ENCODE data around the gene ZNF362. TPM values are rescaled to one million over a fixed set of nuclear protein-coding genes. Genes with fewer than 3 reads are reported as not detected.

ZNF362 gene
- total and polyA plus RNA-seq, 2 of the 13 experiments (the other 11 are each of a cell fraction or from before 2014, with no cell fraction given): 8.3 to 14.2 TPM

GRCh38 chr1:33334081-33334552 lies 77.8 kb downstream of the ZNF362 start (continued):
- TF ChIP-seq HMGXB4 (CRISPR knock-in tag; IDR thresholded peaks at IDR 0.05; ENCODE audit: borderline replicate concordance in 1 of 2, low read depth in 1 of 2) (no peak), HDAC2 (CRISPR knock-in tag; IDR thresholded peaks at IDR 0.05) (peak; percentile 46; the same call in 1 of the 2 replicates), TIGD3 (CRISPR knock-in tag; IDR thresholded peaks at IDR 0.05; ENCODE audit: borderline replicate concordance) (no peak), GPN1 (CRISPR knock-in tag; IDR thresholded peaks at IDR 0.05; ENCODE audit: borderline replicate concordance) (no peak), SRSF9 (IDR thresholded peaks at IDR 0.05; ENCODE audit: borderline replicate concordance, insufficient read depth, low read depth, low read length, poor library complexity, severe bottlenecking) (no peak), NR2C2 (CRISPR knock-in tag; IDR thresholded peaks at IDR 0.05; ENCODE audit: borderline replicate concordance) (no peak), UBTF (CRISPR knock-in tag; IDR thresholded peaks at IDR 0.05) (peak; percentile 38; the same call in 1 of the 2 replicates), CERS6 (CRISPR knock-in tag; IDR thresholded peaks at IDR 0.05) (no peak), RARA (CRISPR knock-in tag; IDR thresholded peaks at IDR 0.05) (peak; percentile 82), KLF16 (CRISPR knock-in tag; IDR thresholded peaks at IDR 0.05) (0 out of 4 replicates have a peak, but pooled peaks of 1 of the 2 experiments have one; percentile 56), ZKSCAN1 (IDR thresholded peaks at IDR 0.05; ENCODE audit: low read length) (no peak), ZNF605 (CRISPR knock-in tag; IDR thresholded peaks at IDR 0.05) (no peak), TEAD3 (CRISPR knock-in tag; optimal IDR thresholded peaks at IDR 0.05; ENCODE audit: borderline replicate concordance) (peak; percentile 46), BCL6 (CRISPR knock-in tag; IDR thresholded peaks at IDR 0.05) (peak; percentile 38; the same call in 1 of the 2 replicates), ZNF577 (CRISPR knock-in tag; IDR thresholded peaks at IDR 0.05; ENCODE audit: borderline replicate concordance, low read depth) (no peak), HNRNPH1 (optimal IDR thresholded peaks at IDR 0.05; ENCODE audit: low read depth, low read length) (no peak), PITX1 (CRISPR knock-in tag; IDR thresholded peaks at IDR 0.05) (peak; percentile 58; the same call in 1 of the 2 replicates), ZBTB34 (CRISPR knock-in tag; IDR thresholded peaks at IDR 0.05) (0 out of 2 replicates have a peak, but pooled peaks have one; percentile 48), SAP130 (CRISPR knock-in tag; IDR thresholded peaks at IDR 0.05; ENCODE audit: low read depth) (peak; percentile 43; the same call in 1 of the 2 replicates), GTF3A (CRISPR knock-in tag; conservative IDR thresholded peaks at IDR 0.05) (no peak), CHCHD3 (CRISPR knock-in tag; IDR thresholded peaks at IDR 0.05) (no peak), RXRA (CRISPR knock-in tag; IDR thresholded peaks at IDR 0.05) (peak; percentile 84), ZNF547 (CRISPR knock-in tag; IDR thresholded peaks at IDR 0.05) (no peak)

Measured in HepG2 (cell line).